Stomach (tissue), 4 donors: Measurements from ENCODE around the gene CHST11.

Experiments
- POLR2AphosphoS5 ChIP-seq, 3 donors: sonication (generic); formaldehyde crosslinking; IDR thresholded peaks; one replicate each; pipeline ENCODE4 v1.6.1; 2016; ENCODE audit warnings: antibody characterized with exemption in 3 of 3
- TF ChIP-seq, protein P1 (sequence below), 7 experiments: fragments of 450-650 bp in 4 of 7; fragments of 200-600 bp in 3 of 7; sonication (generic) in 3 of 7; IDR thresholded peaks; one replicate each; pipeline ENCODE4 v1.5.1; 2016 to 2019; ENCODE audit warnings: antibody characterized with exemption in 7 of 7, control low read depth in 2 of 7, mild to moderate bottlenecking in 1 of 7

DNA sequence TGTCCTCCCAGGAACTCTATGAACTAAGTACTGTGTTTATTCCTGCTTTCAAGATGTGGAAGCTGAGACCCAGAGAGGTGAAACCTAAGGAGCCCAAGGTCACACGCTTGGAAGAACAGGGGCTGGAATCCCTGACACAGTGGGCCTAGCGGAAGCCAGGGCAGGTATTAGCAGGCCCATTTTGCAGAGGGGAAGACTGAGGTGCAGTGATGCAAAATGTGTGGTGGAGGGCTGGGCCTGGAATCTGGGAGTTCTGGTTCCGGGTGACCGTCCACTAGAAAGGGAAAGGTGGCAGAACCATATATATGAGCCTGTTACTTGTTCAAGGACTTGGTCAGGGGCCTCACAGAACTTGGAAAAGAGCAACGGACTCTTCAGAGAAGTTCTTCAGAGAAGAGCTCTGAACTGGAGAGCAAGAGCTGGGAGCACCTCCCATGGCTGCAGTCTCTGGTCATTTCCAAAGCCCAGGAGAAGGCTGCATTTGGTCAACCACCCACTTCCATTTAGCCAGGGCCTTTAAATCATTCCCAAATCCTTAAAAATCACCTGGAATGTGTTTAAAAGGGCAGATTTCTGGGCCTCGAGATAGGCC, 119.5 kb downstream of the CHST11 start:
- TF ChIP-seq, protein P1, sequence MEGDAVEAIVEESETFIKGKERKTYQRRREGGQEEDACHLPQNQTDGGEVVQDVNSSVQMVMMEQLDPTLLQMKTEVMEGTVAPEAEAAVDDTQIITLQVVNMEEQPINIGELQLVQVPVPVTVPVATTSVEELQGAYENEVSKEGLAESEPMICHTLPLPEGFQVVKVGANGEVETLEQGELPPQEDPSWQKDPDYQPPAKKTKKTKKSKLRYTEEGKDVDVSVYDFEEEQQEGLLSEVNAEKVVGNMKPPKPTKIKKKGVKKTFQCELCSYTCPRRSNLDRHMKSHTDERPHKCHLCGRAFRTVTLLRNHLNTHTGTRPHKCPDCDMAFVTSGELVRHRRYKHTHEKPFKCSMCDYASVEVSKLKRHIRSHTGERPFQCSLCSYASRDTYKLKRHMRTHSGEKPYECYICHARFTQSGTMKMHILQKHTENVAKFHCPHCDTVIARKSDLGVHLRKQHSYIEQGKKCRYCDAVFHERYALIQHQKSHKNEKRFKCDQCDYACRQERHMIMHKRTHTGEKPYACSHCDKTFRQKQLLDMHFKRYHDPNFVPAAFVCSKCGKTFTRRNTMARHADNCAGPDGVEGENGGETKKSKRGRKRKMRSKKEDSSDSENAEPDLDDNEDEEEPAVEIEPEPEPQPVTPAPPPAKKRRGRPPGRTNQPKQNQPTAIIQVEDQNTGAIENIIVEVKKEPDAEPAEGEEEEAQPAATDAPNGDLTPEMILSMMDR (IDR thresholded peaks at IDR 0.05) = no peak
- no peak for TF ChIP-seq POLR2AphosphoS5 (IDR thresholded peaks at IDR 0.05)
